NB4 (cell line): ENCODE data around the gene FERMT2.
"Not testable (repeated sequence)": the region's sequence is repeated elsewhere in the genome, so short reads cannot be mapped to it uniquely, and the experiment has no call there.

Experiments used
- DNase-seq: peaks from one replicate; pipeline ENCODE4 v3.0.0; 2010; ENCODE audit warnings: low read depth
- H3K4me3 ChIP-seq: one replicate; pipeline ENCODE4 v1.5.1; 2011; ENCODE audit warnings: mild to moderate bottlenecking, low read depth, low read length, moderate library complexity
- CTCF ChIP-seq: IDR thresholded peaks from one replicate; pipeline ENCODE4 v1.5.1; 2012; ENCODE audit warnings: low read depth, low read length
- MAX ChIP-seq: IDR thresholded peaks from 2 replicates; pipeline ENCODE4 v1.6.1; 2011; ENCODE audit warnings: low read depth, low read length
- MYC ChIP-seq: IDR thresholded peaks from 2 replicates; pipeline ENCODE4 v1.6.1; 2011; ENCODE audit warnings: low read depth, low read length
- POLR2A ChIP-seq: IDR thresholded peaks from 2 replicates; pipeline ENCODE4 v1.6.1; 2011; ENCODE audit warnings: mild to moderate bottlenecking; ENCODE audit not compliant: insufficient read length; ENCODE audit errors: extremely low read depth

Gene FERMT2

GRCh38 chr14:52873694-52874093, 77.2 kb downstream of the FERMT2 start:
- peak; percentile 13 for DNase-seq
- no peak for TF ChIP-seq POLR2A
- H3K4me3 ChIP-seq = no peak overlapping the region

GRCh38 chr14:52873065-52873464, 77.8 kb downstream of the FERMT2 start:
- DNase-seq = no peak
- H3K4me3 ChIP-seq = no peak overlapping the region
- TF ChIP-seq MYC = no peak
- no peak for TF ChIP-seq POLR2A

- no peak for DNase-seq
- H3K4me3 ChIP-seq = no peak overlapping the region
- TF ChIP-seq POLR2A (no peak), CTCF (no peak), MAX (no peak), MYC (no peak)
Observed at GRCh38 chr14:52871606-52872005, 79.2 kb downstream of the FERMT2 start.

- H3K4me3 ChIP-seq = no peak overlapping the region
- peak; percentile 46 for DNase-seq
- no peak for TF ChIP-seq MAX
- no peak for TF ChIP-seq POLR2A
- no peak for TF ChIP-seq CTCF
- no peak for TF ChIP-seq MYC
Observed at GRCh38 chr14:52868911-52869618, 81.8 kb downstream of the FERMT2 start.

- H3K4me3 ChIP-seq = not testable (repeated sequence)
Observed at GRCh38 chr14:52864893-52865292, 86.0 kb downstream of the FERMT2 start.

GRCh38 chr14:52863334-52863700, 87.5 kb downstream of the FERMT2 start:
- TF ChIP-seq POLR2A = no peak
- TF ChIP-seq MAX = no peak
- no peak for TF ChIP-seq CTCF
- TF ChIP-seq MYC = no peak
- no peak for DNase-seq
- H3K4me3 ChIP-seq = no peak overlapping the region

More at GRCh38 chr14:52864893-52865292, 86.0 kb downstream of the FERMT2 start:
- DNase-seq = not testable (repeated sequence)

- H3K4me3 ChIP-seq = no peak overlapping the region
- no peak for DNase-seq
- TF ChIP-seq POLR2A (no peak), MYC (no peak), MAX (no peak), CTCF (no peak)
Observed at GRCh38 chr14:52862632-52863333, 88.1 kb downstream of the FERMT2 start.
